WTC11 (cell line): Measurements from ENCODE around the gene RESP18. TPM values are rescaled to one million over a fixed set of nuclear protein-coding genes. Genes with fewer than 3 reads are reported as not detected.

Source experiments
- ATAC-seq: fragments of 200-7000 bp; cut with Tn5 transposase; 2 replicates; pipeline ENCODE4 v1.10.0; 2021; ENCODE audit warnings: mild to moderate bottlenecking, moderate library complexity
- CTCF ChIA-PET: fragments of 300-600 bp; sonication (Branson Sonifier 250); formaldehyde crosslinking; loops from one replicate; lab custom pipeline; 2021; ENCODE audit warnings: antibody characterized with exemption; lab: Charles Lee
- POLR2A ChIA-PET: fragments of 350-600 bp; sonication (Branson Sonifier 250); formaldehyde crosslinking; loops from one replicate; lab custom pipeline; 2021; ENCODE audit warnings: antibody characterized with exemption; lab: Charles Lee
- DNase-seq: peaks from one replicate; pipeline ENCODE4 v3.0.0; 2021; ENCODE audit warnings: low spot score
- H3K27ac Mint-ChIP-seq: 2 replicates; pipeline ENCODE4 v1.8.0; 2021; ENCODE audit warnings: mixed read lengths
- H3K27me3 Mint-ChIP-seq: 2 replicates; pipeline ENCODE4 v1.8.0; 2021; ENCODE audit warnings: low read depth, mild to moderate bottlenecking, moderate library complexity, mixed read lengths
- H3K36me3 Mint-ChIP-seq: 2 replicates; pipeline ENCODE4 v1.8.0; 2021; ENCODE audit warnings: mixed read lengths
- H3K4me1 Mint-ChIP-seq: 2 replicates; pipeline ENCODE4 v1.8.0; 2022; ENCODE audit warnings: mixed read lengths
- H3K4me3 Mint-ChIP-seq: 2 replicates; pipeline ENCODE4 v1.8.0; 2021; ENCODE audit warnings: mild to moderate bottlenecking, moderate library complexity, mixed read lengths
- H3K9me3 Mint-ChIP-seq: 2 replicates; pipeline ENCODE4 v1.8.0; 2021; ENCODE audit warnings: mixed read lengths
- E2F4 ChIP-seq: sonication (generic); formaldehyde crosslinking; IDR thresholded peaks from 2 replicates; pipeline ENCODE4 v1.8.1; 2022; ENCODE audit warnings: low read depth, mild to moderate bottlenecking, moderate library complexity, missing genetic modification reagents, borderline replicate concordance
- GABPB1 ChIP-seq: sonication (generic); formaldehyde crosslinking; IDR thresholded peaks from 2 replicates; pipeline ENCODE4 v1.8.1; 2023; ENCODE audit warnings: mild to moderate bottlenecking, missing genetic modification reagents
- GRHL2 ChIP-seq: fragments of 250-450 bp; sonication (Bioruptor Pico); IDR thresholded peaks from 2 replicates; pipeline ENCODE4 v1.8.0; 2022; ENCODE audit warnings: mild to moderate bottlenecking, moderate library complexity; ENCODE audit not compliant: insufficient replicate concordance, severe bottlenecking
- GTF2I ChIP-seq: fragments of 250-450 bp; sonication (Bioruptor Pico); conservative IDR thresholded peaks from 2 replicates; pipeline ENCODE4 v1.4.0; 2021; ENCODE audit warnings: mild to moderate bottlenecking
- JUN ChIP-seq: sonication (generic); formaldehyde crosslinking; IDR thresholded peaks from 2 replicates; pipeline ENCODE4 v1.8.0; 2023; ENCODE audit warnings: mild to moderate bottlenecking, missing genetic modification reagents
- KAT7 ChIP-seq: sonication (generic); formaldehyde crosslinking; IDR thresholded peaks from 2 replicates; pipeline ENCODE4 v1.8.1; 2023; ENCODE audit warnings: missing genetic modification reagents, mild to moderate bottlenecking, borderline replicate concordance
- NFE2L1 ChIP-seq: sonication (generic); formaldehyde crosslinking; IDR thresholded peaks from 2 replicates; pipeline ENCODE4 v1.8.1; 2023; ENCODE audit warnings: missing genetic modification reagents
- PRRX2 ChIP-seq: fragments of 250-450 bp; sonication (Bioruptor Pico); IDR thresholded peaks from 2 replicates; pipeline ENCODE4 v1.8.0; 2021; ENCODE audit warnings: mild to moderate bottlenecking
- SMAD4 ChIP-seq: sonication (generic); formaldehyde crosslinking; IDR thresholded peaks from 2 replicates; pipeline ENCODE4 v1.8.0; 2022; ENCODE audit warnings: mild to moderate bottlenecking, missing genetic modification reagents
- SOX15 ChIP-seq: fragments of 250-450 bp; sonication (Bioruptor Pico); IDR thresholded peaks from 2 replicates; pipeline ENCODE4 v1.9.0; 2021; ENCODE audit warnings: mild to moderate bottlenecking
- USF2 ChIP-seq: sonication (generic); formaldehyde crosslinking; IDR thresholded peaks from 2 replicates; pipeline ENCODE4 v1.8.1; 2023; ENCODE audit warnings: mild to moderate bottlenecking, missing genetic modification reagents, moderate library complexity
- ZBTB21 ChIP-seq: sonication (generic); formaldehyde crosslinking; IDR thresholded peaks from 2 replicates; pipeline ENCODE4 v1.8.1; 2023; ENCODE audit warnings: mild to moderate bottlenecking, missing genetic modification reagents, borderline replicate concordance
- ZMAT4 ChIP-seq: fragments of 250-450 bp; sonication (Bioruptor Pico); IDR thresholded peaks from 2 replicates; pipeline ENCODE4 v1.9.0; 2021; ENCODE audit warnings: mild to moderate bottlenecking
- ZNF232 ChIP-seq: sonication (generic); formaldehyde crosslinking; IDR thresholded peaks from 2 replicates; pipeline ENCODE4 v1.8.0; 2022; ENCODE audit warnings: mild to moderate bottlenecking, missing genetic modification reagents
- ZNF281 ChIP-seq: sonication (generic); formaldehyde crosslinking; IDR thresholded peaks from 2 replicates; pipeline ENCODE4 v1.8.0; 2023; ENCODE audit warnings: mild to moderate bottlenecking, missing genetic modification reagents
- total RNA-seq: library from RNA; stranded (reverse); gene quantifications from 3 replicates; pipeline ENCODE4 v1.2.3, GENCODE V29; 2021

RESP18 gene
- total RNA-seq, 1 experiment from 2014 or later = not detected

- POLR2A ChIA-PET = interaction anchor here (1.2 to 2.1 kb wide), 2 partner anchors 10 to 40 kb away, joined by 3 to 5 read pairs; partner anchors contain the start of genes GLB1L and STK16
- H3K36me3 Mint-ChIP-seq = peaks cover 8% of the 10 kb centered on the region; the same call in 1 of the 2 replicates
- H3K4me1 Mint-ChIP-seq = peaks cover 11% of the 10 kb centered on the region
- ATAC-seq (no peak), DNase-seq (no peak)
- H3K27me3 Mint-ChIP-seq = no peaks in the 10 kb centered on the region
- no peak for TF ChIP-seq KAT7
- no peak for TF ChIP-seq ZNF281 (CRISPR knock-in tag)
- TF ChIP-seq JUN = no peak
- TF ChIP-seq USF2 = no peak
- no peak for TF ChIP-seq ZBTB21 (CRISPR knock-in tag)
- TF ChIP-seq GABPB1 (CRISPR knock-in tag) = no peak
- CTCF ChIA-PET = interaction anchor here (1.3 to 3.4 kb wide), 5 partner anchors 8 to 131 kb away, joined by 4 to 62 read pairs (median 7); no protein-coding TSS in a partner anchor
- no peak overlapping the region for H3K4me3 Mint-ChIP-seq
- no peaks in the 10 kb centered on the region for H3K9me3 Mint-ChIP-seq
- H3K27ac Mint-ChIP-seq = no peak overlapping the region
Observed at GRCh38 chr2:219285373-219285735, 47.2 kb downstream of the RESP18 start.

- H3K27ac Mint-ChIP-seq = no peak overlapping the region
- no peak for ATAC-seq
- POLR2A ChIA-PET = no interaction called here
Observed at GRCh38 chr2:219284501-219285372, 47.8 kb downstream of the RESP18 start.

GRCh38 chr2:219282943-219283581 lies 49.5 kb downstream of the RESP18 start:
- CTCF ChIA-PET = interaction anchor here (1.0 kb wide), 1 partner anchor 12 kb away, joined by 3 read pairs; no protein-coding TSS in a partner anchor
- H3K4me3 Mint-ChIP-seq = no peak overlapping the region
- no peaks in the 10 kb centered on the region for H3K9me3 Mint-ChIP-seq
- H3K27ac Mint-ChIP-seq = no peak overlapping the region
- peaks cover 8% of the 10 kb centered on the region; the same call in 1 of the 2 replicates for H3K36me3 Mint-ChIP-seq
- no peak for ATAC-seq
- TF ChIP-seq ZMAT4 (CRISPR knock-in tag) (no peak), SOX15 (CRISPR knock-in tag) (no peak), GRHL2 (no peak), PRRX2 (CRISPR knock-in tag) (no peak)
- POLR2A ChIA-PET = no interaction called here
- DNase-seq = no peak
- H3K27me3 Mint-ChIP-seq = no peaks in the 10 kb centered on the region
- H3K4me1 Mint-ChIP-seq = peaks cover 23% of the 10 kb centered on the region

More at GRCh38 chr2:219284501-219285372, 47.8 kb downstream of the RESP18 start:
- H3K9me3 Mint-ChIP-seq = no peaks in the 10 kb centered on the region
- DNase-seq = no peak
- H3K36me3 Mint-ChIP-seq = peaks cover 8% of the 10 kb centered on the region; the same call in 1 of the 2 replicates
- no peak overlapping the region for H3K4me3 Mint-ChIP-seq
- no peaks in the 10 kb centered on the region for H3K27me3 Mint-ChIP-seq
- peaks cover 12% of the 10 kb centered on the region for H3K4me1 Mint-ChIP-seq
- CTCF ChIA-PET = interaction anchor here (1.6 to 3.4 kb wide), 2 partner anchors 10 to 16 kb away, joined by 6 to 62 read pairs; no protein-coding TSS in a partner anchor
- TF ChIP-seq E2F4 (CRISPR knock-in tag) (no peak), SMAD4 (CRISPR knock-in tag) (no peak), JUN (no peak), GTF2I (CRISPR knock-in tag) (no peak), ZNF232 (CRISPR knock-in tag) (no peak), NFE2L1 (CRISPR knock-in tag) (no peak)
